ENCODE results near the gene CHPF2. TPM values are rescaled to one million over a fixed set of nuclear protein-coding genes. Genes with fewer than 3 reads are reported as not detected.
A peak's percentile ranks its signal among the peaks of the same experiment; 100 is the strongest.

Gene CHPF2
- polyA plus RNA-seq, 1 experiment: 32.9 TPM

- DNase-seq (ENCODE audit: low read depth, low spot score): no peak
- H3K27ac ChIP-seq (ENCODE audit: low read depth, low read length): no peak overlapping the region
- H3K27me3 ChIP-seq (ENCODE audit: control insufficient read depth, insufficient read depth, low read length): no peaks in the 10 kb centered on the region
- CTCF ChIA-PET: interaction anchor here (0.7 to 5.1 kb wide), 8 partner anchors 9 to 108 kb away, joined by 3 to 64 read pairs (median 6); partner anchors contain the start of genes ABCF2 and CHPF2
- TF ChIP-seq CTCF (IDR thresholded peaks at IDR 0.05; ENCODE audit: low read depth, low read length): peak; percentile 44
- POLR2A ChIA-PET: interaction anchor here (1.0 kb wide), 1 partner anchor 18 kb away, joined by 6 read pairs; the partner anchor contains the start of gene ABCF2
- no peaks in the 10 kb centered on the region for H3K9me3 ChIP-seq (ENCODE audit: control insufficient read depth, insufficient read depth, low read length)
- peak overlapping the region; percentile 37 for H3K4me3 ChIP-seq (ENCODE audit: low read depth, low read length)
These were observed 13.2 kb downstream of the CHPF2 start for GRCh38 chr7:151245360-151246101.

- no peaks in the 10 kb centered on the region for H3K9me3 ChIP-seq (ENCODE audit: control insufficient read depth, insufficient read depth, low read length)
- H3K27me3 ChIP-seq (ENCODE audit: control insufficient read depth, insufficient read depth, low read length): no peaks in the 10 kb centered on the region
- DNase-seq (ENCODE audit: low read depth, low spot score): no peak
- H3K4me3 ChIP-seq (ENCODE audit: low read depth, low read length): peak overlapping the region; percentile 25
- TF ChIP-seq CTCF (IDR thresholded peaks at IDR 0.05; ENCODE audit: low read depth, low read length): no peak
- ChIA-PET CTCF (interaction anchor here (0.7 to 5.1 kb wide), 7 partner anchors 9 to 108 kb away, joined by 3 to 64 read pairs (median 4); partner anchors contain the start of genes ABCF2 and CHPF2), POLR2A (interaction anchor here (1.0 kb wide), 1 partner anchor 19 kb away, joined by 6 read pairs; the partner anchor contains the start of gene ABCF2)
- H3K27ac ChIP-seq (ENCODE audit: low read depth, low read length): no peak overlapping the region
These were observed 14.0 kb downstream of the CHPF2 start for GRCh38 chr7:151246102-151246850.

GRCh38 chr7:151246851-151247580, 14.7 kb downstream of the CHPF2 start:
- ChIA-PET POLR2A (interaction anchor here (1.3 kb wide), 1 partner anchor 20 kb away, joined by 6 read pairs; the partner anchor contains the start of gene ABCF2), CTCF (interaction anchor here (0.9 to 2.3 kb wide), 6 partner anchors 10 to 120 kb away, joined by 3 to 7 read pairs (median 4); no protein-coding TSS in a partner anchor)
- Histone ChIP-seq H3K27me3 (ENCODE audit: control insufficient read depth, insufficient read depth, low read length) (no peaks in the 10 kb centered on the region), H3K4me3 (ENCODE audit: low read depth, low read length) (peak overlapping the region; percentile 73), H3K9me3 (ENCODE audit: control insufficient read depth, insufficient read depth, low read length) (no peaks in the 10 kb centered on the region; the same call in 1 of the 2 replicates), H3K27ac (ENCODE audit: low read depth, low read length) (peak overlapping the region; percentile 31)
- no peak for TF ChIP-seq CTCF (IDR thresholded peaks at IDR 0.05; ENCODE audit: low read depth, low read length)
- DNase-seq (ENCODE audit: low read depth, low spot score): no peak

- Histone ChIP-seq H3K9me3 (ENCODE audit: control insufficient read depth, insufficient read depth, low read length) (no peaks in the 10 kb centered on the region; the same call in 1 of the 2 replicates), H3K4me3 (ENCODE audit: low read depth, low read length) (peak overlapping the region; percentile 73), H3K27me3 (ENCODE audit: control insufficient read depth, insufficient read depth, low read length) (no peaks in the 10 kb centered on the region), H3K27ac (ENCODE audit: low read depth, low read length) (peak overlapping the region; percentile 65)
- CTCF ChIA-PET: interaction anchor here (0.9 to 2.3 kb wide), 6 partner anchors 11 to 119 kb away, joined by 3 to 7 read pairs (median 4); no protein-coding TSS in a partner anchor
- TF ChIP-seq CTCF (IDR thresholded peaks at IDR 0.05; ENCODE audit: low read depth, low read length): no peak
- DNase-seq (ENCODE audit: low read depth, low spot score): no peak
- POLR2A ChIA-PET: interaction anchor here (1.3 kb wide), 1 partner anchor 20 kb away, joined by 6 read pairs; the partner anchor contains the start of gene ABCF2
These were observed 15.5 kb downstream of the CHPF2 start for GRCh38 chr7:151247611-151248345.

Data from AG04450 (cell line).